Astrocyte of the spinal cord (primary cell): ENCODE results near the gene STK40.

ENCODE experiments used
- DNase-seq: peaks from one replicate; pipeline ENCODE4 v3.0.0; 2011; ENCODE audit warnings: low read depth, low spot score
- H3K4me3 ChIP-seq: 2 replicates; pipeline ENCODE4 v1.5.1; 2011; ENCODE audit warnings: low read depth, mild to moderate bottlenecking, low read length, moderate library complexity
- in situ Hi-C: cut with HindIII; loops from 2 replicates; pipeline ENCODE4 v1.10.0; 2017; ENCODE audit warnings: low sequenced_read_pairs
- TF ChIP-seq, protein P1 (sequence below): IDR thresholded peaks from 2 replicates; pipeline ENCODE4 v1.5.1; 2012; ENCODE audit warnings: low read depth, mild to moderate bottlenecking, low read length, inconsistent platforms

STK40 gene

DNA sequence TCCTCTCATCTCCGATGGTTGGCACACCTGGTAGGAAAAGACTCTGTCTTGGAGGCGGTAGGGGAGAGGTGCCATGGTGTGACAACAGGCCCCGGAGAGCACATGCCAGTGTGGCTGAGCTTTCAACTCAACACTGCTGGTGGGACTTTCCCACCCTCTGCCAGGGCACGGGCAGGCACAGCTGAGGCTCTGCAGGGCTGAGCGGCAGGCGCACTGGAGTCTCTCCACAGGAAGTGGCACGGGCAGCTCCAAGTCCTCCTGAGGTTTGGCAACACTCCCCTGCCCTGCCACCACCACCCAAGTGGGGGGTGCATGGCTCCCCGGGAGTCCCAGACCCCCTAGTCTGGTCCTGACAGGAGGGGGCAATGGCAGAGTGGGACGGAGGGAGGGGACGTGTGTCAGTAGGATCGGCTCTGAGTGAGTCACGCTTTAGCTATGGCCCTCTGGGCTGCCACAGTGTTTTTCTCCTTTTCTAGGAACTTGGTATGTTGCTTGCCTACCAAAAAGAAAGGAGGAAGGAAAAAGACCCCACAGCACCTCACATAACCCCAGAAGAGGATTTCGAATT is 35.0 kb downstream of the STK40 start:
- TF ChIP-seq, protein P1, sequence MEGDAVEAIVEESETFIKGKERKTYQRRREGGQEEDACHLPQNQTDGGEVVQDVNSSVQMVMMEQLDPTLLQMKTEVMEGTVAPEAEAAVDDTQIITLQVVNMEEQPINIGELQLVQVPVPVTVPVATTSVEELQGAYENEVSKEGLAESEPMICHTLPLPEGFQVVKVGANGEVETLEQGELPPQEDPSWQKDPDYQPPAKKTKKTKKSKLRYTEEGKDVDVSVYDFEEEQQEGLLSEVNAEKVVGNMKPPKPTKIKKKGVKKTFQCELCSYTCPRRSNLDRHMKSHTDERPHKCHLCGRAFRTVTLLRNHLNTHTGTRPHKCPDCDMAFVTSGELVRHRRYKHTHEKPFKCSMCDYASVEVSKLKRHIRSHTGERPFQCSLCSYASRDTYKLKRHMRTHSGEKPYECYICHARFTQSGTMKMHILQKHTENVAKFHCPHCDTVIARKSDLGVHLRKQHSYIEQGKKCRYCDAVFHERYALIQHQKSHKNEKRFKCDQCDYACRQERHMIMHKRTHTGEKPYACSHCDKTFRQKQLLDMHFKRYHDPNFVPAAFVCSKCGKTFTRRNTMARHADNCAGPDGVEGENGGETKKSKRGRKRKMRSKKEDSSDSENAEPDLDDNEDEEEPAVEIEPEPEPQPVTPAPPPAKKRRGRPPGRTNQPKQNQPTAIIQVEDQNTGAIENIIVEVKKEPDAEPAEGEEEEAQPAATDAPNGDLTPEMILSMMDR: no peak
- DNase-seq: peak; percentile 83
- no peak overlapping the region for H3K4me3 ChIP-seq
- in situ Hi-C loops: no loop called here

DNA sequence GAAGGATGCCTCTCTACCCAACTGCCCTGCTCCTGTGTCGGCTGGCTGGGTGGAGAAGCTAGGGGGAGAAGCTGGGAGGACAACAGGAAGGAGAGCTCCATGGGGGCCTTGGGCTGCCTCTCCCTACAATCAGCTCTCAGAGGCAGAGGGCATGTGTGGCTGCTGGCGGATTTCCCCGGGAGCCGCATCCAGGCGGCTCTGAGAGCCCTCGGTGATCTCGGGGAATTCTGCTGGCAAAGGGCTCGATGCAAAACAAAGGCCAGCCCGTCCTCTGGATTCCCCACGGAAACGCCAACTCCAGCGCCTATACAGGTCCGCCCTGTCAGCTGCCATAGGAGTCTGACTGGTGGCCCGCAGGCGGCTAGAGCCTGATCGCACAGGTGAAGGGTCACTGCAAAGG is 35.9 kb downstream of the STK40 start:
- peak; percentile 39 for DNase-seq
- H3K4me3 ChIP-seq: no peak overlapping the region
- TF ChIP-seq, protein P1: no peak
- in situ Hi-C loops: no loop called here

DNA sequence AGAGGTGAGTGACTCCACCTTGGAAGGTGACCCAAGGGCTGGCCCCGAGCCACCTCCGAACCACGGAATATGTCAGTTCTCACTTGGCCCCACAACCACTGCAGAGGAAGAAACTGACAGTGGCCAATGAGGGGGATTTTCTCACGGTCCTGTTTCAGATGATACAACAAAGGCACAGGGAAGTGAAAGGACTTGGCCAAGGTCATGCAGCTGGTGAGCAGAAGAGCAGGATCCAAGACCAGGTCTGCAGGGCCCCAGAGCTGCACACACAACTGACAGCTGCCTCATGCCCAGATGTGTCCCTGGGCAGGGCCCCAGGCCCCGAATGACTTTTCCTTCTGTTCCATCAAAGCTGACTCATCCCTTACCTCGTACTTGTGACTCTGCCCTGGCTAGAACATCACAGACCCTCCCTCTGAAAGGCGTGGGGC is 36.5 kb downstream of the STK40 start:
- no peak overlapping the region for H3K4me3 ChIP-seq
- TF ChIP-seq, protein P1: no peak
- in situ Hi-C loops: no loop called here
- peak; percentile 65 for DNase-seq

DNA sequence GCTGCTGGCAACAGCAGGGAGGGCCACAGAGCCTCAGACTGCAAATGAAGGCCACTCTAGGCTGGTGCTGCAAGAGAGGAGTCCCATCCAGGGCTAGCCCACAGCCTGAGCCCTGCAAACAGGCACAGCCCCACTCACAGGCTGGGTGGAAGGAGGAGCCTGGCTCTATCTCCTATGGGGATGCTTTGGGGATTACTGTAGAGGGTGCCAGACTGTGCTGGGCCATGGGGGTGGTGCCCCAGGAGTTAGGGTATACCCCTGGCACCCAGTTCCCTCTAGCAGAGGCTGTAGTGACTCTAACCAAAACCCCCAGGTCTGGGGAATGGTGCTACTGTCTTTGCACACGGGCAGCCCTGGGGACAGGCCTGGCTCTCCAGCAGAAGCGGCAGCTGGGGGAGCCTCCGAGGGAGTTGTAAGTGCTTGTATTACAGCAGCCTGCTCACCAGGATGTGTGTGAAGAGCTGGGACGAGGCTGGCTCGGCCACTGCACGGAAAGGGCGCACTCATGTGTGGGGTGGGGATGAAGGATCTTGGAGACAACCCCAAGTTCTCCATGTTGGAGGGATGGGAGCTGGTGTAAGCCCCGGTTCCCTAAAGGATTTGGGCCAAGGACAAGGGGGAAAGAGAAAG is 38.9 kb downstream of the STK40 start:
- TF ChIP-seq, protein P1: no peak
- in situ Hi-C loops: no loop called here
- no peak for DNase-seq
- H3K4me3 ChIP-seq: no peak overlapping the region

DNA sequence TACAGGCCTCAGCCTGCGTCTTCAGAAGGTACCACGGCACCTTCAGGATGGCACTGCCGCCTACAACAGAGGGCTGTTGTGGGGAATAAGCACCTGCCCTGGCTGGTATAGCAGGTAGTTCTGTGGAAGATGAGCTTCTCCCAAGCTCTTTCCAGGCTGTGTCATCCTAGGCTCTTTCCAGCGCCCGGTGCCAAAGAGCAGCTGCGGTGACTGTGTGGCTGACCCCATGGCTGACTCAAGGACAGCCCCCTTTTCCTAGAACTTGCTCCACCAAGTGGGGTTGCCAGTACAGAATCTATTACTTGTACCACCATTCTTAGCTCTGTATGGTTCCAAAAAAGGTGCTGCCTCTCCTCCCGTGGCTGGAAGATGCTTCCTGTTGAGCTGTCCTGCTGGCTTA is 40.4 kb downstream of the STK40 start:
- TF ChIP-seq, protein P1: no peak
- no peak for DNase-seq
- no peak overlapping the region for H3K4me3 ChIP-seq
- in situ Hi-C loops: no loop called here

DNA sequence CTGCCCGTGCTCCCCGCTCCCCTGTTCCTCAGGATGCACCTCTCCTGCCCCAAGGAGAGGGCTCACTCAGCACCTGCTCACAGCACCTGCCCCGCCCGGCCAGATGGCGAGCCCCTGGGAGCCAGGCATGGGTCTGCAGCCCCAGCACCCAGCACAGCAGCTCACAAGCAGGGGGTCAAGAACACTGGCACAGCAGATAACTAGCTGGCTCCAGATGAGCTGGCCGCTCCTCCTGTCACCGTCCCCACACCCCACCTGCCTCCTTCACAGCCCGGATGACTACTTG is 41.4 kb downstream of the STK40 start:
- DNase-seq: no peak
- TF ChIP-seq, protein P1: no peak
- H3K4me3 ChIP-seq: no peak overlapping the region
- in situ Hi-C loops: no loop called here
